ENCODE data around the gene DGCR2. TPM values are rescaled to one million over a fixed set of nuclear protein-coding genes. Genes with fewer than 3 reads are reported as not detected.

The DGCR2 gene
- total and polyA plus RNA-seq, 11 donors, result 26.0 to 53.3 (median 41.2) TPM

DNA sequence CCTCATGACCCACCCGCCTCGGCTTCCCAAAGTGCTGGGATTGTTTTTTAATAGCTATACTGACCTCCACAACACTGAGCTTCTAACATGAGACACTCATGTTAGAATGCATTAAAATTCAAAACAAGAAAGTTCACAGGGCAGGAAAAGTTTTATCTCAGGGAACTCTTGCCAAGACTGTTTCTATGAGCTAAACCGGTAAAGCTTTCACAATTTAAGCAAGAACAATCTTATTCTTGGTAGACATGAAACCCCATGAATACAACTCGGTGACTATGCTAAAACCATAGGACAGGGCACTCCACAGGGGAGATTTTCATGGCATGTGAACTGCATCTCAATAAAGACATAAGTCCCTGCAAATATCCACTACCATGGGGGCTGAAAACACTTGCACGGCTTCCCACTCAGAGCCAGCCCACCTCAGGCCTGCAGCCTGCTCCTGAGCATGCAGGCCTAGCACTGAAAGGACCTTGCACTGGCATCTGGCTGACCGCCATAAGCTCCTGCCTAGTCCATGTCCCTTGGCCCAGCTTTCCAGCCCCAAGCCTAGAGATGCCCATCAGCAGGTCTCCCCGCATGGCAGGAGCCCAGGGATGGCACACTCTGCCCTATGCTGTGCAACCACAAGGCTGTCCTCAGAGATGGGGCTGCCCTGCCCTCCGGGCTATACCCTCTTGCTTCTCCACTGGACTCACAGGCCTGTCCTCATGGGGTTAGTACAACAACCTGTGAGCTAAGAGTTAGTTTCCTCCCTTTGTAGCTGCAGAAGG, 58.4 kb downstream of the DGCR2 start:
- DNase-seq (peak in 1 of 5 donors; percentile 68), ATAC-seq (peak in 3 of 4 donors; percentile 30 to 44 (median 37))

DNA sequence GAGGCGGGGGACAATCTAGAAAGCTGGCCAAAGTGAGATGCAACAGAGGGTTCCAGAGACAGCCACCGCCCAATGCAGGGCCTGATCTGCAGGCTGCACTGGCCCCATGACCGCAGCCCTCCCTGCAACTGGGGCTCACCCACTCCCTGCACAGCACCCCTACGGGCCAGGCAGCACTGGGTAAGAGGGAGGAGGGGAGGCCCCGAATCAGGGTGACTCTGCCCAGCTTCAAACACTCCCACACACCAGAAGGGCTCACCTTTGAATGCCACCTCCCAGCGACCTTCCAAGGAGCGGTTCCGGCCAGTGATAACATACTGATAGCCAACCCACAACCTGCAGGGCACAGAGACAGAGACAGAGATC, 59.3 kb downstream of the DGCR2 start:
- no peak for ATAC-seq
- H3K4me1 ChIP-seq, result peaks cover 0 to 10% (median 3%) of the 10 kb centered on the region in 12 donors
- H3K27me3 ChIP-seq, result no peaks in the 10 kb centered on the region
- no peak overlapping the region for H3K4me3 ChIP-seq
- H3K27ac ChIP-seq, result no peak overlapping the region
- TF ChIP-seq, protein P1, sequence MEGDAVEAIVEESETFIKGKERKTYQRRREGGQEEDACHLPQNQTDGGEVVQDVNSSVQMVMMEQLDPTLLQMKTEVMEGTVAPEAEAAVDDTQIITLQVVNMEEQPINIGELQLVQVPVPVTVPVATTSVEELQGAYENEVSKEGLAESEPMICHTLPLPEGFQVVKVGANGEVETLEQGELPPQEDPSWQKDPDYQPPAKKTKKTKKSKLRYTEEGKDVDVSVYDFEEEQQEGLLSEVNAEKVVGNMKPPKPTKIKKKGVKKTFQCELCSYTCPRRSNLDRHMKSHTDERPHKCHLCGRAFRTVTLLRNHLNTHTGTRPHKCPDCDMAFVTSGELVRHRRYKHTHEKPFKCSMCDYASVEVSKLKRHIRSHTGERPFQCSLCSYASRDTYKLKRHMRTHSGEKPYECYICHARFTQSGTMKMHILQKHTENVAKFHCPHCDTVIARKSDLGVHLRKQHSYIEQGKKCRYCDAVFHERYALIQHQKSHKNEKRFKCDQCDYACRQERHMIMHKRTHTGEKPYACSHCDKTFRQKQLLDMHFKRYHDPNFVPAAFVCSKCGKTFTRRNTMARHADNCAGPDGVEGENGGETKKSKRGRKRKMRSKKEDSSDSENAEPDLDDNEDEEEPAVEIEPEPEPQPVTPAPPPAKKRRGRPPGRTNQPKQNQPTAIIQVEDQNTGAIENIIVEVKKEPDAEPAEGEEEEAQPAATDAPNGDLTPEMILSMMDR (IDR thresholded peaks at IDR 0.05), result no peak
- TF ChIP-seq POLR2A (IDR thresholded peaks at IDR 0.05), result no peak
- peaks cover 0 to 100% (median 95%) of the 10 kb centered on the region in 9 donors for H3K36me3 ChIP-seq
- intact Hi-C loops (cut with DNase I), result loop anchor here in 1 of 10 donors (10.0 kb wide), 1 partner anchor 62 kb away; the partner anchor contains the start of gene DGCR2
- no peaks in the 10 kb centered on the region for H3K9me3 ChIP-seq
- DNase-seq, result no peak
- 78 to 89% (median 84%) methylated on average over 5 to 8 of the region's 8 CpGs for WGBS, 4 donors

More for the DNA sequence above, 58.4 kb downstream of the DGCR2 start:
- H3K27me3 ChIP-seq, result no peaks in the 10 kb centered on the region
- intact Hi-C loops (cut with DNase I), result loop anchor here in 1 of 10 donors (10.0 kb wide), 1 partner anchor 61 kb away; the partner anchor contains the start of gene DGCR2
- TF ChIP-seq, protein P1 (IDR thresholded peaks at IDR 0.05), result no peak
- no peak for TF ChIP-seq POLR2A (IDR thresholded peaks at IDR 0.05)
- H3K4me1 ChIP-seq, result peaks cover 0 to 10% (median 3%) of the 10 kb centered on the region in 12 donors
- no peaks in the 10 kb centered on the region for H3K9me3 ChIP-seq
- no peak overlapping the region for H3K4me3 ChIP-seq
- no peak overlapping the region for H3K27ac ChIP-seq
- H3K36me3 ChIP-seq, result peaks cover 0 to 100% (median 95%) of the 10 kb centered on the region in 9 donors
- WGBS, 4 donors, result 81 to 93% (median 90%) methylated on average over 8 of the region's 8 CpGs

- intact Hi-C loops (cut with DNase I), result loop anchor here in 1 of 10 donors (10.0 kb wide), 1 partner anchor 62 kb away; the partner anchor contains the start of gene DGCR2
These were observed 59.9 kb downstream of the DGCR2 start for GRCh38 chr22:19062139-19062942.

More at GRCh38 chr22:19062139-19062942, 59.9 kb downstream of the DGCR2 start:
- Histone ChIP-seq H3K27me3 (no peaks in the 10 kb centered on the region), H3K4me1 (peaks cover 0 to 10% (median 3%) of the 10 kb centered on the region in 12 donors), H3K9me3 (no peaks in the 10 kb centered on the region), H3K4me3 (no peak overlapping the region), H3K27ac (no peak overlapping the region), H3K36me3 (peaks cover 0 to 100% (median 94%) of the 10 kb centered on the region in 9 donors)
- no peak for DNase-seq
- ATAC-seq, result peak in 2 of 4 donors; percentile 24 to 49
- no peak for TF ChIP-seq POLR2A (IDR thresholded peaks at IDR 0.05)
- TF ChIP-seq, protein P1 (IDR thresholded peaks at IDR 0.05), result no peak
- 57 to 69% (median 64%) methylated on average over 11 to 12 of the region's 12 CpGs for WGBS, 4 donors

All from heart left ventricle (tissue), 16 donors.